Retinal pigment epithelial cell (primary cell): ENCODE results near the gene TIMM10.

Experiments used
- DNase-seq: peaks from one replicate; pipeline ENCODE4 v3.0.0-alpha.2; 2010; ENCODE audit warnings: low read depth
- H3K4me3 ChIP-seq: 2 replicates; pipeline ENCODE4 v1.5.1; 2011; ENCODE audit warnings: mild to moderate bottlenecking, low read length, control low read depth, moderate library complexity
- CTCF ChIP-seq: conservative IDR thresholded peaks from 2 replicates; pipeline ENCODE4 v1.5.1; 2011; ENCODE audit warnings: low read depth, low read length, control low read depth, inconsistent platforms

TIMM10 gene

DNA sequence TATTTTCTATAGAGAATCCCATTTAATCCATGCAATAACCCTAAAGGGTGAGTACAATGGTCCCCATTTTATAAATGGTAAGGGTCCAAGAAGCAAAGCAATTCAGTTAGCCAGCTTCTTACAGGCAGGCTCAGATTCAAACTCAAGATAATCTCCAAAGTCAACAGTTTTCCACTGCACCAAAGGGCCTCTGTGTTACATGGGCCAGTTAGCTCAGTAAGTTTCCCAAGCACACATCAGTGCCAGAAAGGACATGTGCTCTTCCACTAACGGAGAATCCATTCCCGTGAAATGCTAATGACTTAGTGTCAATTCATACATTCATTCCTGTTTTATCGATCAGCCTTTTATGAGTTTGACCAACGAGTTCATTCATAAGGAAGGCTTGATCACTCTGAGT is 26.0 kb downstream of the TIMM10 start:
- no peak for DNase-seq
- TF ChIP-seq CTCF = no peak
- H3K4me3 ChIP-seq = no peak overlapping the region

DNA sequence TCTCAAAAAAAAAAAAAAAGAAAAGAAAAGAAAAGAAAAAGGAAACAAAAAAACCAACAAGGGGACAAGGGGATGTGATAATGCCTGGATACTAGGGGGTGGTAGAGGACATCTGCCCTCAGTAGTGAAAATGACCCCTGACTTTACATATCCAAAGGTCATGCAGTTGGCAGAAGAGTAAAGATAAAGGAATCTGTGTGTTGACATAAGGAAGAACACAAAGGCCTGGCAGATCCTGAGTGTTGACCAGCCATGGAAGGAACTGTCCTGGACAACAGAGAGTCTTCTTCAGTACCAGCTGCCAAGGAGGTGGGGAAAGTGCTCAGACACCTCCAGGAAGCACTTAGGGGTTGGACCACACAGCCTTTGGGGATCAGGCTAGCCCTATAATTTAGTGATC is 27.7 kb downstream of the TIMM10 start:
- no peak overlapping the region for H3K4me3 ChIP-seq
- no peak for TF ChIP-seq CTCF
- no peak for DNase-seq

DNA sequence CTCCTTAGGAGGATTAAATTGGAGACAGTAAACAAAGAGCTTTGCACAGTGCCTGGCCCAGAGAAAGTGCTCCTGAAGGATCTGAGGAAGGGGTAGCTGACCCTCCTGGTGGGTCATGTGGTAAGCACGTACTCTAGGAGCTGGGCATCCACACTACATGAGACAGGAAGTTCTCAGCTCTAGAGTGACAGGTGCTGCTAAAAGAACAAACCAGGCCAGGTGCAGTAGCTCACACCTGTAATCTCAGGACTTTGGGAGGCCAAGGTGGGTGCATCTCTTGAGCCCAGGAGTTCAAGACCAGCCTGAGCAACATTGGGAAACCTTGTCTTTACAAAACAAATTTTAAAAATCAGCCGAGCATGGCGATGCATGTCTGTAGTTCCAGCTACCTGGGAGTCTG is 28.2 kb downstream of the TIMM10 start:
- no peak for TF ChIP-seq CTCF

DNA sequence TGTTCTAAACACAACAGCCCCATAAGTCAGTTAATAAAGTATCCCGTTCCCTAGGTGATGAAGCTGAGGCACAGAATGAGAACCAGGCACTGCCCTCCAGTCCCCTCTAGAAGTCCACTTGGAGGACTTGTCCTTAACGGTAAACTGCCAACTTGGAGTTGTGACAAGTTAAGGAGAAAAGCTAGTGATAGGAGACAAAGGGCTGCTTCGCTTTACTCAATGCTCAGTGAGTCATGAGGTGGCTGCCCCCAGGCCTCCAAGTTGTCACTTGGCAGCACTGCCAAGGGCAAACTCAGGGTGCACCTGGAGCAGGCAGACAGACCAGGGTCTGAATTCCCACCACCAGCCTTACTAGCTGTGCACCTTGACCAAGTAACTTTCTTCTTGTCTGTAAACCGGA is 28.6 kb downstream of the TIMM10 start:
- DNase-seq = no peak
- H3K4me3 ChIP-seq = no peak overlapping the region
- TF ChIP-seq CTCF = no peak

More for the DNA sequence above, 28.2 kb downstream of the TIMM10 start:
- no peak for DNase-seq
- H3K4me3 ChIP-seq = no peak overlapping the region

- no peak overlapping the region for H3K4me3 ChIP-seq
- TF ChIP-seq CTCF = no peak
- no peak for DNase-seq
Observed at GRCh38 chr11:57500926-57501325, 29.6 kb downstream of the TIMM10 start.

DNA sequence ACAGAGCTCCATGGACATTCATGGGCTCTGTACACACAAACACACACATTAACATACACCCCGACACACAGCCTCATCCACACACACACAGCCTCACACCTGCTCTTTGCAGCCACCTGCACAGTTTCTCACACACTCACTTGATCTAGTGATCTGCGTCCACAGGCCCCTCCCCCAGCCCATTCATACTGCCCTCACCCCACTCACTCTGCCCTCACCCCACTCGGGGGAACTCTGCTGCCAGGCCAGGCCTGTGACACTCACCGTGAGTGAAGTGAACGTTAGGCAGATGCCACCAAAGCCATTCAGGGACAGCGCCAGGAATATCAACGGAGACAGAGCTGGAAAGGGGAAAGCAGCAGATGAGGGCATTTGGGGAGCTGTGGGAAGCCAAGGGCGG is 30.0 kb downstream of the TIMM10 start:
- no peak for DNase-seq
- no peak for TF ChIP-seq CTCF
- no peak overlapping the region for H3K4me3 ChIP-seq

DNA sequence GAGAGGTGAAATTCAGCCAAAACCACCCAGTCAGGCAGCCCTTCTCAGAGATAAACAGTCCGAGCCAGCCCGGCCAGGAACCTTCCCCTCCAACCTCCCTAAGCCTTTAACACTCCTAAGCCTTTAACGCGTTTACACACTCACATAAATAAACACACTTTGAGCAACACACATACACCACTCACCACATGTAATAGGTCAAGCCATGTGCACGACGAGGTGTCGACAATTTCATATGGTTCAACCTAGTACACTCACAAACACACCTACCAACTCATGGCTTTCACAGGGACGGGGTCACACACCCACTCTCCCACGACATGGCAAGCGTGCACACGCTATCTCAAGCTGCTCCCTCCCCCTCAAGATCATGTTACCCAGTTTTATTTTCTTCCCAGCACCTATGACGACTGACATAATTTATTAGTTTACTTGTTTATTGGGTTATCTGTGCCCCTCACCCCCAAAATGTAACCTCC is 30.5 kb downstream of the TIMM10 start:
- no peak for TF ChIP-seq CTCF
- no peak for DNase-seq
- peak overlapping the region; percentile 46 for H3K4me3 ChIP-seq
